Brain microvascular endothelial cell (primary cell): ENCODE measurements around the gene SHROOM3.

ENCODE experiments used
- DNase-seq: peaks from one replicate; pipeline ENCODE4 v3.0.0-alpha.2; 2020
- H3K27ac ChIP-seq: fragments of 250-450 bp; sonication (Bioruptor Pico); 2 replicates; pipeline ENCODE4 v1.5.1; 2020; ENCODE audit warnings: mild to moderate bottlenecking, moderate library complexity
- H3K27me3 ChIP-seq: fragments of 250-450 bp; sonication (Bioruptor Pico); replicated peaks from 2 replicates; pipeline ENCODE4 v1.5.1; 2020; ENCODE audit warnings: mild to moderate bottlenecking
- H3K36me3 ChIP-seq: fragments of 250-450 bp; sonication (Bioruptor Pico); replicated peaks from 2 replicates; pipeline ENCODE4 v1.5.1; 2020; ENCODE audit warnings: mild to moderate bottlenecking
- H3K4me3 ChIP-seq: 2 replicates; pipeline ENCODE4 v1.5.1; 2011; ENCODE audit warnings: low read depth, mild to moderate bottlenecking, control low read depth, low read length, moderate library complexity
- in situ Hi-C: cut with HindIII; loops from 2 replicates; pipeline ENCODE4 v1.10.0; 2017; ENCODE audit warnings: low sequenced_read_pairs, low pct_ligation_motif_present
- TF ChIP-seq, protein P1 (sequence below): IDR thresholded peaks from 2 replicates; pipeline ENCODE4 v1.5.1; 2011; ENCODE audit warnings: low read depth, mild to moderate bottlenecking, moderate library complexity, low read length, control low read depth, inconsistent platforms; ENCODE audit errors: missing control alignments

Gene SHROOM3

DNA sequence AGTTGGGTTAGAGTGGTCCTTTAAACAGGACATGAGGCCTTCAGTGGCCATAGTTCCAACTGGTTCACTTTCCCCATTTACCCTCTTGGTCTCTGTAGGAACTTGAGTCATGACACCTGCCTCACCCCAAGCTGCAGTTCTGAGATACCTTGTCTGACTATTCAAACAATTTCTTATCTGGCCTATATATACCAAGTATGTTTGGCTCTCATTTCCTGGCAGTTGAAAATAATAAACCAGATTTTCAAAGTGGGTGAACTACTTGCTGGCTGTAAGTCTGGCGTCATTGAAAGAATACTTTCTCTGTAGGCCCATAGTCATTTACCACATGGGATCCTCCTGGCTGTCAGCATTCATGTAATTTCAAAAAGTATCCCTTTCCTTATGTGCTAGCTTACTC is 228.8 kb downstream of the SHROOM3 start:
- Histone ChIP-seq H3K27me3 (no peaks in the 10 kb centered on the region), H3K4me3 (no peak overlapping the region), H3K36me3 (no peaks in the 10 kb centered on the region), H3K27ac (no peak overlapping the region)
- TF ChIP-seq, protein P1, sequence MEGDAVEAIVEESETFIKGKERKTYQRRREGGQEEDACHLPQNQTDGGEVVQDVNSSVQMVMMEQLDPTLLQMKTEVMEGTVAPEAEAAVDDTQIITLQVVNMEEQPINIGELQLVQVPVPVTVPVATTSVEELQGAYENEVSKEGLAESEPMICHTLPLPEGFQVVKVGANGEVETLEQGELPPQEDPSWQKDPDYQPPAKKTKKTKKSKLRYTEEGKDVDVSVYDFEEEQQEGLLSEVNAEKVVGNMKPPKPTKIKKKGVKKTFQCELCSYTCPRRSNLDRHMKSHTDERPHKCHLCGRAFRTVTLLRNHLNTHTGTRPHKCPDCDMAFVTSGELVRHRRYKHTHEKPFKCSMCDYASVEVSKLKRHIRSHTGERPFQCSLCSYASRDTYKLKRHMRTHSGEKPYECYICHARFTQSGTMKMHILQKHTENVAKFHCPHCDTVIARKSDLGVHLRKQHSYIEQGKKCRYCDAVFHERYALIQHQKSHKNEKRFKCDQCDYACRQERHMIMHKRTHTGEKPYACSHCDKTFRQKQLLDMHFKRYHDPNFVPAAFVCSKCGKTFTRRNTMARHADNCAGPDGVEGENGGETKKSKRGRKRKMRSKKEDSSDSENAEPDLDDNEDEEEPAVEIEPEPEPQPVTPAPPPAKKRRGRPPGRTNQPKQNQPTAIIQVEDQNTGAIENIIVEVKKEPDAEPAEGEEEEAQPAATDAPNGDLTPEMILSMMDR, result no peak
- in situ Hi-C loops, result no loop called here
- DNase-seq, result no peak

DNA sequence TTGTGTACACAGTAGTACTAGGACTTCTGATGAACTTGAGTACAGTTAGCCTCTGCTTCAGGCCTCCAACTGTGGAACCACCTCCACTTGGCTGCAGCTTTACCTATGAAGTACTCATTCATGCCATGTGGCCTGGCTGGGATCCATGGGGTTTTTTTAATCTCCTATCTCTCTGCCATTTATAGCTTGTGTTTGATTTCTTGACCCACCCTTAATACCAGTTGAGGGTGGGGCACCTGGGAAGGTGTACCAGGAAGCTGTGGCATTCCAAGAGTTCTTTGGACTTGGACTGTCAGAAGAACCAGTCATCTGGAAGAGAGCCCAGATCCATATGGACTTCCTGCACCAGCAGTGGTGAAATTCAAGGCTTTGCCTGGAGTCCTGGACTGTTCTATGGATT is 230.1 kb downstream of the SHROOM3 start:
- H3K27me3 ChIP-seq, result no peaks in the 10 kb centered on the region
- TF ChIP-seq, protein P1, result no peak
- in situ Hi-C loops, result no loop called here
- H3K27ac ChIP-seq, result no peak overlapping the region
- H3K4me3 ChIP-seq, result no peak overlapping the region
- no peaks in the 10 kb centered on the region for H3K36me3 ChIP-seq
- no peak for DNase-seq

DNA sequence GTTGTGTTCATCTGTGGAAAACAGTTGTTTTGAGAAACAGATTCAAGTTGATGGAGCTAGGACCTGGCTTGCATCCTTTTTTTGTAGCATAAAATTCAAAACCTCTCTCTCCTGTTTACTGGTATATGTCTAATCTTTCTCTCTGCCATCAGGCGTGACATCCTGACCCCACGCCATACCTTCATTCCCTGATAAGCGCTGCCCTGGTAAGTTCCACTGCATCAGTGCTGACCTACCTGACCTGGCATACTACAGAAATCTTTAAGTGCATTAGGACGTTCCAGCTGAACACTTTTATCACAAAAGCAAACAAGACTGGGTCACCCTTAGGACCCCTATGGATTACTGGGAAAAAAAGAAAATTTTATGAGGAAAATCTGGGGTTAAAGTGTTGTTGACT is 230.7 kb downstream of the SHROOM3 start:
- Histone ChIP-seq H3K4me3 (no peak overlapping the region), H3K36me3 (no peaks in the 10 kb centered on the region), H3K27me3 (no peaks in the 10 kb centered on the region), H3K27ac (no peak overlapping the region)
- in situ Hi-C loops, result no loop called here
- no peak for DNase-seq
- TF ChIP-seq, protein P1, result no peak

DNA sequence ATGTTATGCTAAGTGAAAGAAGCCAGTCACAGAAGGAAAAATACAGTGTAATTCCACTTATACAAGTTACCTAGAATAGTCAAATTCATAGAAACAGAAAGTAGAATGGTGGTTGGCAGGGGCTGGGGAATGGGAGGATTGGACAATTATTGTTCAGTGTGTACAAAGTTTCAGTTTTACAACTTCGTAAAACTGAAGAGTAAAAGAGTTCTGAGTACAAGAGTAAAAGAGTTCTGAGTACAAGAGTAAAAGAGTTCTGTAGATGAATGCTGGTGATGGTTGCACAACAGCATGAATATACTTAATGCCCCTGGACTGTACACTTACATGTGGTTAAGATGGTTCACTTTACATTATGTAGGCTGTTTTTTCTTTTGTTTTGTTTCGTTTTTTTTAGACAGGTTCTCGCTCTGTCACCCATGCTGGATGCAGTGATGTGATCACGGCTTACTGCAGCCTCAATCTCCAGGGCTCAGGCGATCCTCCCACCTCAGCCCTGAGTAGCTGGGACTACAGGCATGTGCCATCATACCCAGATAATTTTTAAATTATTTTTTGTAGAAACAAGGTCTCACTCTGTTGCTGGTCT is 232.0 kb downstream of the SHROOM3 start:
- H3K4me3 ChIP-seq, result no peak overlapping the region
- H3K36me3 ChIP-seq, result no peaks in the 10 kb centered on the region
- in situ Hi-C loops, result no loop called here
- H3K27me3 ChIP-seq, result no peaks in the 10 kb centered on the region
- DNase-seq, result no peak
- H3K27ac ChIP-seq, result no peak overlapping the region
- TF ChIP-seq, protein P1, result no peak

DNA sequence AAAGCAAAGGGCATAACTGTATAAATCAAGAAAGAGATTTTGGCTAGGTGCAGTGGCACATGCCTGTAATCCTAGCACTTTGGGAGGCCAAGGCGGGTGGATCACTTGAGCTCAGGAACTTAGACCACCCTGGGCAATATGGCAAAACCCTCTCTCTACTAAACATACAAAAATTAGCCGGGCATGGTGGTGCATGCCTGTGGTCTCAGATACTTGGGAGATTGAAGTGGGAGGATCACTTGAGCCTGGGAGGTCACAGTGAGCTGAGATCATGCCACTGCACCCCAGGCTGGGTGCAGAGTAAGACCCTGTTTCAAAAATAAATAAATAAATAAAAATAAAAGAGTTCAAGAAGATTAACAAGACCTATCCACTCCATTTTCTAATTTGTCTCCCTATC is 235.6 kb downstream of the SHROOM3 start:
- Histone ChIP-seq H3K36me3 (no peaks in the 10 kb centered on the region), H3K4me3 (no peak overlapping the region), H3K27me3 (no peaks in the 10 kb centered on the region), H3K27ac (no peak overlapping the region)
- no peak for DNase-seq
- in situ Hi-C loops, result no loop called here
- TF ChIP-seq, protein P1, result no peak

DNA sequence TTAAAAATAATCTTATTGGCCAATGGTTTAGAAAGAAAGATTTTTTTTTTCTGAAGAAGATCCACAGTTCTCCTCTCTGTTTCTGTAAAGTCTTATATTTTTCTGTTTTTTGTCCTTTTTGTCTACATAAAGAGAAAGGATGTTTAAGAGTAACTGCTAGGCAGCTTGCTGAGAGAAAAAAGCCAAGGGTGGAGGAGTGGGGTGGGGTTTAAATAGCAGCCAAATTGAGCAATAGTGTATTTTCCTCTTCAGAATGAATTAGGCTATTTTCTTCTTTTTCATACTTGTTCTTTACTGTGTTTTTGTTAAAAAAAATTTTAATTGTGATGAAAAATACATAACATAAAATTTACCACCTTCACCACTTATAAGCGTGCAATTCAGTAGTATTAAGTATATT is 238.3 kb downstream of the SHROOM3 start:
- TF ChIP-seq, protein P1, result no peak
- in situ Hi-C loops, result no loop called here
- no peaks in the 10 kb centered on the region for H3K27me3 ChIP-seq
- H3K4me3 ChIP-seq, result no peak overlapping the region
- no peak for DNase-seq
- H3K27ac ChIP-seq, result no peak overlapping the region
- H3K36me3 ChIP-seq, result no peaks in the 10 kb centered on the region
